HG02981 (cell line): Measurements from ENCODE around the gene ARID2.

Source experiments
- ATAC-seq: cut with Tn5 transposase; IDR thresholded peaks from one replicate; pipeline ENCODE4 v1.9.1; 2021; ENCODE audit warnings: mild to moderate bottlenecking, moderate library complexity; ENCODE audit not compliant: unreplicated experiment

ARID2 gene

DNA sequence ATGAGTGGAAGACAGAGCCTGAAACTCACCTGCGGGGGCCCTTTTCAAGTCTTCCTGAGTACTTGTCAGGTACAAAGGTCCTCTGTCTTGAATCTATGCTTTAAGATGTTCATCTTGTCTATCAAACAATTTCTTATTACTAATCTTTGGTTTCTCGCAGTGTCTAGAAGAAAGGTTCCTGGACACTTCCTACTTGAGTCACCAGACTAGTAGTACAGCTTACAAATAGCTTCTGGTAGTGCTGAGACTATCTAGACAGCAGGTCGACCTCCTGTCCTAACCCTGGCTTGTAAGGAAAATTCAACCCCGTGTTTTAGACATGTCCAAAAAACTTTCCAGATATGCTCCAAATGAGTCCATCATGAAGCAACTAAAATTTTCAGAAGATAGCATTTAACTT is 11.2 kb upstream of the ARID2 start:
- no peak for ATAC-seq

DNA sequence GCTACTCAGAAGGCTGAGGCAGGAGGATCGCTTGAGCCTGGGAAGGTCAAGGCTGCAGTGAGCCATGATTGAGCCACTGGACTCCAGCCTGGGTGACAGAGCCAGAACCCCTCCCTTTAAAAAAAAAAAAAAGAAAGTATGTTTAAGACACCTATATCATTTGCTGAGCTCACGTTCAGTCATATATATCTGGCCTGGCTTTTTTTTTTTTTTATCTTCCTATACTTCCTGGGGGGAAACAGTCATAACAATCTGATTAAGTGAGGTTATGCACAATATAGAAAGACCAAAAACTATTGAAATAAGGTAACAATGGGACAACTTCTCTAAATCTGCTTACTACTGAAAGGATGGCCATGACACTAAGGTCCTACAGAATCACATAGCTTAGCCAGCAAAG is 9.4 kb upstream of the ARID2 start:
- no peak for ATAC-seq

DNA sequence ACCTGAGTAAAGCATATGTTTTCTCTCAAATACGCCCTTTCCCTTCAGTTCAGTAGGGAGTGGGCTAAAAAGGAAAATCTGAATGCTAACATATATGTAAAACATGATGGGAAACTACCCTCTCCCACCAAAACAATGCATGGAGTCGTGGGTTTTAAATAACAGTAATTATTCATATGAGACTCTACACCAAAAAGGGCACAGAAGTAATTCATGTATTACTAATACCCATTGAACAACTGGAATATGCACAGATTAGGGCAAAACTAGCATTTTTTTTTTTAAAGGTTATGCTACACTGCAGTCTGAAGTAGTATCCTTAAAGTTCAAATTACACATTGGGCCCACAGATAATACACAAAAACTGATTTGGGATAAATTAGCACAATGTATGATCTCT is 8.1 kb upstream of the ARID2 start:
- ATAC-seq: no peak

DNA sequence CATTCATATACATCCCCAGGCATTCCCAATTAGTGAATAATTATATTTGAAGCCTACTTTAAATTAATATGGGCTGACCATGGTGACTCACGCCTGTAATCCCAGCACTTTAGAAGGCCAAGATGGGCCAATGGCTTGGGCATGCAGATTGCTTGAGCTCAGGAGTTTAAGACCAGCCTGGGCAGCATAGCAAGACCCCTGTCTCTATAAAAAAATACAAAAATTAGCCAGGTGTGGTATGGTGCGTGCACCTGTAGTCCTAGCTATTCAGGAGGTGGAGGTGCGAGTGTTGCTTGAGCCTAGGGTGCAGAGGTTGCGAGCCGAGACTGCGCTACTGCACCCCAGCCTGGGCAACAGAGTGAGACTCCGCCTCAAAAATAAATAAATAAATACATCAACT is 7.6 kb upstream of the ARID2 start:
- no peak for ATAC-seq

DNA sequence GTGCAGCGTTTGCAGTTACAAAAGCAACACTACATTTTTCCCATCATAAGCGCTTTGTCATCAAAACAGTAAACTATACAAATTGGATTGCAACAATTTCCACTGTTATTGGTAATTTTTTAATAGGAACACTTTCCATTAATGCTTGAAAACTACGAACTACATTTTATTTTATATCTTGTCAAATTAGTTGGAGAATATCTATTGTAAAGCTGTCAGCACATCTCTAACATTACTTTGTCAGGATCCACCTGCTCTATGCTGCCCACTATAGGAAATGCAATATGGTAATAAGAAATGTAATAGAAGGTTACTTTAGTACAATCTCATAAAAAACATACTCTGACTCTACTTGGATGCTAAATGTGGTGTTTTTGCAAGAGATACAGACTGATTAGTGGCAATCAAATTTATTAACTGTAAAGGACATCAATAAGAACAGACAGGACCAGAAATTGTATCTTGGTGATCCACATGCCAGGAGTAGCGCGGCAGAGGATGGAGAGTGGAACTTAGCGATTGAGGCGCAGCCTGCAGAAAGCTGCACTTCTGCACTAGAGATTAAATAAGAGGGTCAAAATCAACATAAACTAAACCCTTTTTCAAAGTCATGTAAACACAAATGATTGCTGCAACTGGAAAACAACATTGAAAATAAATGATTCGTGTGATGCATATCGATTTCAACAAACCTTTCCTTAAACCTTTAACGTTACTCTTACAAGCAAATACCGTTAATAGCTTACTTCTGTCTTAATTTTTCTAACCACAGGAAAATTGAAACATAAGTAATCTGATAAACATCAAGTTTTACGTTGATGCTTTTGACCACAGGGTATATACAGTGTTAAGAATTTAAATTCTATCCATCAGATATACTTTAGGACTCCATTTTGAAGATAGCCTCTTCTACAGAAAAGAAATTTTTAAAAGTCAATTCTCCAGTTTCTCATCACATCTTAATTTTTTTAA is 3.6 kb upstream of the ARID2 start:
- no peak for ATAC-seq

DNA sequence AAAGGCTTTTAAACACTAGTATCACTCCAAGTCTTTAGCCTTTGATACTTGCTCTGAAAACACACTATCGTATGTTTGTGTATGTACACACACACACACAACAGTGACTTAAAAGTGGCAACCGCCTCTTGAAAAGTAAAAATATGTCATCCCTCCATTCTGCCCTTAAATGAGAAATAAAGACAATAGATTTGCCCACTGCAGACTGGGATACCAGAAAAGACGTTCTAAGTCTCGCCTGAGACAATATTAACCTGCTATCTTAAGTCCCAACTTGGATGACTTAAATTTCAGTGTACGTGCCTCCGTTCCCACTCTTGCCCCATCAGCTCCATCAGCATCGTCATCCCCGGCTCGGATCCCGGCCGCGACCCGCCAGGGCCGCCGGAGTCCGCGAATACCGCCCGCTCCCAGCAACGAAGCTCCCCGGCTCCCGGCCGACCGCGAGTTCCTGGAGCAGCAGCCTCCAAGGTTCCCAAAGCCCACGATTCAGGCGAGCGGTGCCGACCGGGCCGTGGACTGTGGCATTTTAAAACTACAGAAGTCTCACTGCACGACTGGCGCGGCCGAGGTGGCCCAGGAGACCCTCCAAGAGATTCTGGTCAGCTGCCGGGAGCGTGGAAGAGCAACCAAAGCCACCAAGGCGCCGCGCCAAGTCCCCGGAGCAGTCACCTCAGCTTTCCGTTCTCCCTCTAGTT is 2.8 kb upstream of the ARID2 start:
- no peak for ATAC-seq

DNA sequence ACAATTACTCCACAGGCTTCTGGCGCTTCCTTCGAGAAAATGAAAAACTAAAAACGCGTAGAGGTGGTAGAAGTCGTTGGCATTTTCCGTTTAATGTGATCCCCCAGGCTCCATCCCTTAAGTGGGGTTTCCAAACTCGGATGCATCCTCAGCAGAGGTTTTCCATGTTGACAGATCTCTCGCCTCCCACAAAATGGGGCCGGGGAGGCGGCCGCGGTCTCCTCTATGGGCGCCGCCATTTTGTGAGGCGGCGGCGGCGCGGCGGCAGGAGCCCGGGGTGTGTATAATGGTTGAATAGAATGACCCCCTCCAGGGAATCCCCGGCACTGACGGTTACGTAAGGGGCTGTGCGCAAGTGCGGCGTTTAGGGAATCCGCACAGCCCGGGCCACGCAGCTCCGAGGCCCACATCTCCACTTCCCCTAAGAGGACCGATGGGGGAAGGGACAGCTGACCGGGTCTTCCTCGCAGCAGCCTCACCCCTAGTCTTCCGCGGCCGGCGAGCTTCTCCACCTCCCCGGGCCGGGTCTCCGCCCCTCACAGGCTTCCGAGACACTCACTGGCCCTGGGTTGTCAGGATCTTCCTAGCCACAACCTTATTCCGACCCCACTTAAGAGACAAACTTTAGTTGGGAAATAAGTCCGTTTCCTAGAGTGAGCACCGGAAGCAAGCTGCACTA is 2.1 kb upstream of the ARID2 start:
- peak; percentile 55 for ATAC-seq

DNA sequence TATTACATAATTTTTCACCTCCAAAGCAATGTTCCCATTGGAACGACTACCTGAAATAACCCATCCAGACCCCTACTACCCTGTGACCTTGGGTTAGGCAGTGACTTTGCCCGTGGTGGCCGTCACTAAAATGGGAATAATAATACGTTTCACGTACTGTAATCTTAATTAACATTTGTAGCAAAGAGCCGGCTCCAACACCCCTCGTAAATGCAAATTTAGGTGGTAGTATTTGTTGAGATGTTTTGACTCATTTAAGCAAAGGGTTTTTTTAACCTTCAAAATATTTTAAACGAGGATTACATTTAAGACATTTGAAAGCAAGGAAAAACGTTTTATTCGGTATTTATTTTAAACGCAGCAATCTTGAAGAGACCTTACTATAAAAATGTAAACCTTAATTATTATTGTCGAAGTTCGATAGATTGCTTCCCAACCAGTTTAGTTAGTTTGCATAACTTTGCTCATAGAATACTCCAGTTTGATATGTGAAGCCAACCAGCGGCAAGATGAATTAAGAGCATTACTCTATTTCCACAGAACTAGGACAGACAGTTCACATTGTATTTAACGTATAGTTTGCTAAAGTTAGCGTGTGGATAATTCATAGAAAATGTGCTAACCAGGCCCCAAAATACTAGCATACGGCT is 1.4 kb upstream of the ARID2 start:
- no peak for ATAC-seq

DNA sequence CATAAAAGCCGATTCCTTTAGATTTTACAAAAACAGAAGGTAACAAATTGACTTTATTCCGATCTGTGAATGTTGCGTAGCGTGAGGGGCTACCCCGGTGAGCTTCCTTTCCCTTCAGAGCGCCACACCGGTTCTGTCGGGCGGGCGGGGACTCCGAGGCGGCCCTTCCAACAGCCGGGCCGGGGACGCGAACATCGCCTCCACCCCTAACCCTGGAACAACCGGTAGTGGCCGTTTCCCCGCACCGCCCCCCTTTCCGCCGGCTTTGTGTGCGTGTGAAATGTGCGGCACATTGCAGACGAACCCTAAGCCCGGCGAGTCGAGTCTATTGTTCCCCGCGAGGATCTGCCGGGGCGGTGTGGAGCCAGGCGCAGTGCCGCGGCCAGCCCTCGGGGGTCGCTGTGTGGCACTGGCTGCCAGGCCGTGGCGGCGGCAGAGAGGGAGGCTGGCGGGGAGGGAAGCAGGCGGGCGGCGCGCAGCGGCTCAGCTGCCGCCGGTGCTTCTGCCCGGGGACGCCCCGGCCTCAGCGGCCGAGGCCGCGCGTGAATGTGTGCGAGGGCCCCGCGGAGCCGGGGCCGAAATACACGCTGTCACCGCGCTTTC is 775 bp upstream of the ARID2 start:
- ATAC-seq: peak; percentile 55

DNA sequence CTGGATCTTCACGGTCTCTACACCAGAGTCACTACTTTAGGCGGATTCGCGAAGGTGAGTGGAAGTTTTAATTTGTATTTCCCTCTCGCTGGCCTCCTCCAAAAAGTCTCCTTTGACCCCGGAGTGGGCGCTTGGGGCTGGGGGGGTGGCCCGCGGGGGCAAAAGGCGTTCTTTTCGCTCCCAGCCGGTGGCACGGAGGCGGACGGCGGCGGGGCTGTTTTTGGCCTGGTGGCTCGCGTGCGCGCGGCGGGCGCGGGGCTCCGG is 510 bp downstream of the ARID2 start:
- ATAC-seq: no peak

DNA sequence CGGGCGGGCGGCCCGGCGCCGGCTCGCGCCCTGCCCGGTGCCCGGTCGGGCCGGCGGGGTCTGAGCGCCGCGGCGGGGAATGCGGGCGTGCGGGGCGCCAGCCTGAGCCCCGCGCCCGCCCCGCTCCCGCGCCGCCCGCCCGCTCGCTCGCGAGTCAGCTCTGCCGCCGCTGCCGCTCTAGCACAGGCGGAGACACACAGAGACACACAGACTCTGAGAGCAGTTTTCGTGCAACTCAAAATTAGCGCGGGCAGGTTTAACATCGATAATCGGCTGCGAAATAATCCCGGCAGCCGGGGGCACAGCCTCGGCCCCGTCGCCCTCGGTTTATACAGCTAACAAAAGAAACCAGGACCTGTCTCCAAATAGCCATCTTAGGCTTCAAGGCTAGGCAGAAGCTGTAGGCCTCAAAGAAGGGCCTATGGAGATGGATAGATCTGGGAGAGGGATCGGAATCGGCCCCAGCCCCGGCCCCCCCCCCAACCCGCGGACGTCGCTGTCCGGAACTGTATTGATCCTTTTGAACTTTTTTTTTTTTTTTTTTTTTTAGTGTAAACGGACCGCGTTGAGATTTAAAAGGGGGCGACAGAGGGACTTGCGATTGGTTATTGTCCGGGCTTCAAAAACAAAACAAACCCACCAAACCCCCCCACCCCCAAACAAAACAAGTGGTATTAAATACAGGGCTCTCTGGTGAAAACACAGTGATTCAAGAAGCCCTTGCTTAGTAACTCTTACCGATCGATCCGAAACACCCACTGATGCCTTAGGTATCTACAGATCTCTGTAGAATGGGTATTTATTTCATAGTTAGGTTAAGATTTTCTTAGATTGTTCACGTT is 1.1 kb downstream of the ARID2 start:
- ATAC-seq: no peak

DNA sequence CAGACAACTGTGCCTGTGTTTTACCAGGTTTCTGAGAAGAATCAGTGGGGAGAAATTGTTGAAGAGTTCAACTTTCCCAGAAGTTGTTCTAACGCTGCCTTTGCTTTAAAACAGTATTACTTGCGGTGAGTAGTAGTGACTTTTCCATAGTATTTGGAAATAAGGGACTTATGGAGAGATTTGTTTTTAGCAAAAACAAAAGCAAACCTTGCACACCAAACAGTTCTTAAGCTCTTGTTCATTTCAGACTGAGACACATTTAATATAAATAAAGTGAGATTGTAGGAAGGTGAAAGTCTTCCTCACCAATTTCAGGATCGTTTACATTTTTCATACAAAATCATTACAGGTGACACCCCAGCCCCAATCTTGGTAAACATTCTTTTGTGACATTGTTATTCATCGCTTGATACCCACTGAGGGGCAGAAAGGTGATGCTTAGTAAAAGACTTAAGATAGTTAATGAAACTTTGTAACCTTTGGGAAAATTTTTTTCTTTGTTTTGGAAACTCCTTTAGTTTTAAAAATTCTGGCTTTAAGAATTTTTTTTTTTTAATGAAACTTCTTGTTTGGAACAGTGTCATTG is 1.8 kb downstream of the ARID2 start:
- ATAC-seq: no peak

DNA sequence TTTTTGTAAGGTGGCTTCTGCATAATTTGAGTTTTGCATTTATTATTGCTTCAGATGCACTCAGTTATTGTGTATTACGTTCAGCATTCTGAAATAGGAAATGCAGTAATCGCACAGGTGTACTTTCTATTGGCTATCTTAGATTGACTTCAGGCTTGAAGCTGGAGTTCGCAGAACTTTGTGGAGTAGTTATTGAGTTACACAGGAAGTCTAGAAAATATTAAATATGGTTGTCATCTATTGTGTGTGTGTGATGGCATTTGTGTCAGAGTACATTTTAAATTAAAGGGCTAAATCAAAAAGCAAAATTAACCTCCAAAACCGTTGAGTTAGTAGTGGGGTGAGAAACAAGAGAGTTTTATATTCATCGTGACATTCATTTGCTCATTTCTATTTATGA is 2.7 kb downstream of the ARID2 start:
- ATAC-seq: no peak

DNA sequence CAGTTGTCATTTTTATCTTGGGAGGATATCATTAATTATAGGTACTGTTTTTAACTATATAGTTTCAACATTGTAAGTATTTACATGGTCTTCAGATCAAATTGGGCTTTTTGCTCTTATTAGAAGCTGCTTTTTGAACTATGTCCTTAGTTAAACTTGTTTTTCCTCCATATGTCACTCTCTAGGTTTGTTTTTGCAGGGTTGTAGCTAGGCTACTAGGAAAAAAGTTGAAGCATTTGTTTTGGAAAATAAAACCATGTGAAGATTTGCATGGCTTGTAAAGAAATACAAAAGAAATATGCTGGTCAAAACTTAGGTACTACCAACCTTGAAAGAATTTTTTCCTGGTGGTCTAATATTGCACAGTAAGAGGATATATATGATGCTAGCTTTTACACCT is 3.4 kb downstream of the ARID2 start:
- no peak for ATAC-seq

DNA sequence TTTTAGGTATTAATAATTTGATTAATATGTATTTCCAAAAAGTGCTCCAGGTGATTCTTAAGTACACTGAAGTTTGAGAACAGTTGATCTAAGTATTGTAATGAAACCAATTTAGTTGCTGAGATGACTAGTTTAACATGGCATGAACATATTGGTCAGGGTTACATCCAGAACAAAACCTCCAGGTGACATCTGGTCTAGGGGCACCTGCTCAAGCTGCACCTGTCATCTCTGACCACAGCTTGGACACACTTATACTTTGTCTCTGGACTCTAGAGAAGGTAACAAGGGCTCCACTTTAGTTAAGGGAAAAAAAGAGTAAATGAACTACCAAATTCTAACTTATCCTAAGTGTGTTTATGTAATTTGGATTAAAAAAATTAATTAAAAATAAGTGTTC is 8.1 kb downstream of the ARID2 start:
- ATAC-seq: no peak

DNA sequence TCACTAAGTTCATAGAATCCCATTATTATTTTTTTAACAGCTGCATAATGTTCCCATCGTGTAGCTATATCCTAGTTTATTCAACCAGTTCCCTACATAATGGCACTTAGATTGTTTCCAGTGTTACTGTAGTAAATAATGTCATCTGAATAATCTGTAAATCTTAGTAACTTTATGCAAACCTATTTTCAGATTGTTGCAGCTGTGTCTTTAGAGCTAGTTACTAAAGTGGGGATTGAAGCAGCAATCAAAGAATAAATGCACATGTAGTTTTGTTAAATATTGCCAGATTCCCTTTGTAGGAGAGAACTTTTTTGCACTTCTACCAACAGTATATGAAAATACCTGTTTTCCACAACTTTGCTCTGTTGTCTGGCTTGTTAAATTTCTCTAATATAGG is 13.1 kb downstream of the ARID2 start:
- no peak for ATAC-seq

DNA sequence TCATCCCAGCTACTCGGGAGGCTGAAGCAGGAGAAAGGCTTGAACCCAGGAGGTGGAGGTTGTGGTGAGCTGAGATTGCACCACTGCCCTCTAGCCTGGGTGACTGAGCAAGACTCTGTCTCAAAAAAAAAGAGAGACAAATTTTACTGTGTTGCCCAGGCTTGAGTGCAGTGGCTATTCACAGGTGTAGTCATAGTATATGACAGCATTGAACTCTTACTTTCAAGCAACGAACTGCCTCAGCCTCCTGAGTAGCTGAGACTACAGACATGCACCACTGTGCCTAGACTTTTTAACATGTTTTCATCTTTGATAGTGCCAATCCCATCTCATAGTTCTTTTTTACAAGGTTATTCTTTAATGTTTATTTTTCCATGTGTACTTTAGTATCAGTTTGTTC is 13.7 kb downstream of the ARID2 start:
- ATAC-seq: no peak

DNA sequence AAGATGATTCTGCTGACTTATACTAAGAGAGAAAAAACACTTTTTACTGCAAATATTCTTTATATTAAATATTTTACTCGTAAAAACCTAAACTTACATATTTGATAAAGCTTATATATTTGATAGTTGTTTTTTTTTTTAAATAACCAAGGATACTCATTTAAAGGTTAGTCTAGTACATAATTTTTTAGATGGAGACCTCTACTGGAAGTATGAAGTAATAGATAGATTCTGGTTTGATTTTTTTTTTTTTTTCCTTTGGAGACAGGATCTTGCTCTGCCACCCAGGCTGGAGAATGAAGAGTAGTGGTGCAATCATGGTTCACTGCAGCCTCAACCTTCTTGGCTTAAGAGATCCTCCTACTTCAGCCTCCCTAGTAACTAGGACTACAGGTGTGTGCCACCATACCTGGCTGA is 16.4 kb downstream of the ARID2 start:
- ATAC-seq: no peak

DNA sequence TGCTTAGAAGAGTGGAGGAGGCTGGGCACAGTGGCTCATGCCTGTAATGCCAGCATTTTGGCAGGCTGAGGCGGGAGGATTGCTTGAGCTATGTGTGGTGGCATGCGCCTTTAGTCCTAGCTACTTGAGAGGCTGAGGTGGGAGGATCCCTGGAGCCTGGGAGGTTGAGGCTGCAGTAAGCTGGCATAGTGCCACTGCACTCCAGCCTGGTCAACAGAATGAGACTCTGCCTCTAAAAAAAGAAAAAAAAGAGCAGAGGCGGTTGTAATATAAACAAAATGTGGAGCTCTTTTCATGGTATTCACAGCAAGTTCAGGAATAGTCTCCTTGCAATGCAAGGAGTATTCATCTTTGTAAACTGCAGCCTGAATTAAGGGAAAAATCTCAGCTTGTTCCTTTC is 27.2 kb downstream of the ARID2 start:
- no peak for ATAC-seq

DNA sequence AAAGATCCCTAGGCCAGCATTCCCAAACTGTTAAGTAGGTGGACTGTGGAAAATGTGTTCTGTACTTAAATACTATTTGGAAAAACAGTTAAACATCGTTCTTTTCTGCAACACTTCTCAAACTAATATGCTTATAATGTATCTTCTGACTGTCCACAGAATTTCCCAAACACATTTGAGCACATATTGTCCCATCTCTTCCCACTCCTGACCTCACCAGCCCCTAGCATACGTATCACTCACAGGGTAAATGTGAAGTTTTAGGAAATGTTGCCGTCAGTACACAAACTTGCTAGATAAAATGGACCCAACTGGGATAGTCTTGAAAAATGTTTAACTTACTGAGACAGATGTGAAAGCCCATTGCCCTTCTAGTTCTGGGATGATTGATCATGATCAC is 27.7 kb downstream of the ARID2 start:
- no peak for ATAC-seq
